H9 (cell line): ENCODE data around the gene ARMS2. TPM values are rescaled to one million over a fixed set of nuclear protein-coding genes. Genes with fewer than 3 reads are reported as not detected.

Source experiments
- DNase-seq: peaks from one replicate; pipeline ENCODE4 v3.0.0-alpha.2; 2017
- H2AFZ ChIP-seq: one replicate; pipeline ENCODE4 v1.6.1; 2013; ENCODE audit warnings: mild to moderate bottlenecking, low read length, control low read depth, moderate library complexity
- H2AK5ac ChIP-seq: 2 replicates; pipeline ENCODE4 v1.6.1; 2013; ENCODE audit warnings: low read length, control low read depth, mixed read lengths; ENCODE audit not compliant: insufficient read length
- H2BK120ac ChIP-seq: one replicate; pipeline ENCODE4 v1.6.1; 2013; ENCODE audit warnings: low read depth, mild to moderate bottlenecking, low read length, control low read depth, inconsistent platforms; ENCODE audit not compliant: poor library complexity, severe bottlenecking
- H2BK12ac ChIP-seq: 2 replicates; pipeline ENCODE4 v1.6.1; 2013; ENCODE audit warnings: low read length, control low read depth, mixed read lengths, low read depth; ENCODE audit not compliant: insufficient read length
- H2BK15ac ChIP-seq: 2 replicates; pipeline ENCODE4 v1.6.1; 2013; ENCODE audit warnings: low read depth, low read length, control low read depth
- H2BK20ac ChIP-seq: one replicate; pipeline ENCODE4 v1.6.1; 2013; ENCODE audit warnings: low read depth, mild to moderate bottlenecking, low read length, control low read depth, inconsistent platforms; ENCODE audit not compliant: poor library complexity, severe bottlenecking
- H2BK5ac ChIP-seq: 2 replicates; pipeline ENCODE4 v1.6.1; 2013; ENCODE audit warnings: low read length, control low read depth, mixed read lengths; ENCODE audit not compliant: insufficient read length
- H3K14ac ChIP-seq: 2 replicates; pipeline ENCODE4 v1.6.1; 2013; ENCODE audit warnings: low read length, control low read depth; ENCODE audit not compliant: insufficient read depth
- H3K18ac ChIP-seq: 2 replicates; pipeline ENCODE4 v1.6.1; 2013; ENCODE audit warnings: low read depth, mild to moderate bottlenecking, mixed read lengths, low read length, control low read depth; ENCODE audit not compliant: insufficient read length
- H3K23ac ChIP-seq: 2 replicates; pipeline ENCODE4 v1.6.1; 2013; ENCODE audit warnings: low read length, control low read depth, mixed read lengths, low read depth; ENCODE audit not compliant: insufficient read length
- H3K23me2 ChIP-seq: 2 replicates; pipeline ENCODE4 v1.6.1; 2013; ENCODE audit warnings: low read depth, mild to moderate bottlenecking, mixed read lengths, low read length, control low read depth; ENCODE audit not compliant: insufficient read length, poor library complexity, severe bottlenecking
- H3K27ac ChIP-seq: 2 replicates; pipeline ENCODE4 v1.5.1; 2013; ENCODE audit warnings: low read length, control low read depth, mixed read lengths, low read depth; ENCODE audit not compliant: insufficient read length
- H3K27me3 ChIP-seq: 2 replicates; pipeline ENCODE4 v1.6.1; 2013; ENCODE audit warnings: low read length, control low read depth, inconsistent platforms; ENCODE audit not compliant: insufficient read depth
- H3K4ac ChIP-seq: 2 replicates; pipeline ENCODE4 v1.6.1; 2013; ENCODE audit warnings: low read depth, mild to moderate bottlenecking, control low read depth, inconsistent platforms, low read length, moderate library complexity
- H3K4me1 ChIP-seq: 2 replicates; pipeline ENCODE4 v1.6.1; 2013; ENCODE audit warnings: low read length, control low read depth, inconsistent platforms; ENCODE audit not compliant: insufficient read depth
- H3K4me2 ChIP-seq: 2 replicates; pipeline ENCODE4 v1.6.1; 2013; ENCODE audit warnings: low read length, control low read depth, mixed read lengths; ENCODE audit not compliant: insufficient read length, insufficient read depth
- H3K56ac ChIP-seq: 2 replicates; pipeline ENCODE4 v1.6.1; 2013; ENCODE audit warnings: low read depth, mild to moderate bottlenecking, mixed read lengths, low read length, control low read depth; ENCODE audit not compliant: insufficient read length
- H3K79me1 ChIP-seq: 2 replicates; pipeline ENCODE4 v1.6.1; 2013; ENCODE audit warnings: low read depth, mild to moderate bottlenecking, moderate library complexity, low read length, control low read depth, inconsistent platforms; ENCODE audit not compliant: insufficient read depth, poor library complexity, severe bottlenecking
- H3K79me2 ChIP-seq: 2 replicates; pipeline ENCODE4 v1.6.1; 2013; ENCODE audit warnings: low read length, control low read depth, inconsistent platforms; ENCODE audit not compliant: insufficient read depth
- H3K9ac ChIP-seq: 2 replicates; pipeline ENCODE4 v1.6.1; 2013; ENCODE audit warnings: low read length, control low read depth, mixed read lengths; ENCODE audit not compliant: insufficient read length; ENCODE audit errors: extremely low read depth
- H3K9me3 ChIP-seq: one replicate; pipeline ENCODE4 v1.6.1; 2013; ENCODE audit warnings: low read depth, low read length, inconsistent platforms; ENCODE audit not compliant: control insufficient read depth
- H3T11ph ChIP-seq: one replicate; pipeline ENCODE4 v1.6.1; 2013; ENCODE audit warnings: mild to moderate bottlenecking, low read length, control low read depth, inconsistent platforms
- H4K20me1 ChIP-seq: one replicate; pipeline ENCODE4 v1.6.1; 2013; ENCODE audit not compliant: control insufficient read depth, insufficient read length, insufficient read depth
- H4K5ac ChIP-seq: 2 replicates; pipeline ENCODE4 v1.6.1; 2013; ENCODE audit warnings: low read depth, mild to moderate bottlenecking, mixed read lengths, low read length, control low read depth; ENCODE audit not compliant: insufficient read length
- H4K8ac ChIP-seq: replicated peaks from 2 replicates; pipeline ENCODE4 v1.6.1; 2013; ENCODE audit warnings: low read length, control low read depth, mixed read lengths, low read depth; ENCODE audit not compliant: insufficient read length
- H4K91ac ChIP-seq: 2 replicates; pipeline ENCODE4 v1.6.1; 2013; ENCODE audit warnings: low read depth, mild to moderate bottlenecking, moderate library complexity, mixed read lengths, low read length, control low read depth; ENCODE audit not compliant: insufficient read length
- H3K27ac Mint-ChIP-seq, 3 experiments: 2 replicates in 2 of 3; 3 replicates in 1 of 3; pipeline ENCODE4 v1.8.0; 2020 to 2021; ENCODE audit warnings: mixed read lengths in 3 of 3, mild to moderate bottlenecking in 1 of 3, moderate library complexity in 1 of 3
- H3K27me3 Mint-ChIP-seq: 2 replicates; pipeline ENCODE4 v1.8.0; 2021; ENCODE audit warnings: low read depth, mild to moderate bottlenecking, moderate library complexity, mixed read lengths
- H3K36me3 Mint-ChIP-seq, 3 experiments: 2 replicates in 2 of 3; 3 replicates in 1 of 3; pipeline ENCODE4 v1.8.0; 2020 to 2021; ENCODE audit warnings: low read depth in 3 of 3, mixed read lengths in 3 of 3; ENCODE audit not compliant: insufficient read depth in 1 of 3
- H3K4me1 Mint-ChIP-seq, 2 experiments: 2 replicates each; pipeline ENCODE4 v1.8.0; 2020; ENCODE audit warnings: mixed read lengths in 2 of 2
- H3K4me3 Mint-ChIP-seq, 2 experiments: 2 replicates in 1 of 2; 3 replicates in 1 of 2; pipeline ENCODE4 v1.8.0; 2020 to 2021; ENCODE audit warnings: mild to moderate bottlenecking in 2 of 2, mixed read lengths in 2 of 2, moderate library complexity in 1 of 2
- H3K9me3 Mint-ChIP-seq, 2 experiments: 2 replicates in 1 of 2; 3 replicates in 1 of 2; pipeline ENCODE4 v1.8.0; 2020; ENCODE audit warnings: mild to moderate bottlenecking in 2 of 2, mixed read lengths in 2 of 2, moderate library complexity in 1 of 2
- CTCF ChIP-seq: fragments of 200-600 bp; sonication (generic); conservative IDR thresholded peaks from 3 replicates; pipeline ENCODE4 v1.8.0; 2021; ENCODE audit warnings: antibody characterized with exemption, mild to moderate bottlenecking
- total RNA-seq: library from RNA; stranded (reverse); gene quantifications from 2 replicates; pipeline ENCODE4 v1.2.1, GENCODE V29; 2021

Gene ARMS2
- total RNA-seq, 1 experiment from 2014 or later = not detected

GRCh38 chr10:122413327-122413726 lies 41.1 kb upstream of the ARMS2 start:
- DNase-seq = no peak
- H2AK5ac ChIP-seq = no peak overlapping the region
- no peak overlapping the region for H4K5ac ChIP-seq
- Mint-ChIP-seq H3K4me1 (peaks cover 0 to 4% of the 10 kb centered on the region in 2 experiments; a peak in 1 of 4 replicates), H3K36me3 (peaks cover 9 to 33% (median 28%) of the 10 kb centered on the region in 3 experiments; a peak in 6 of 7 replicates), H3K4me3 (no peak overlapping the region), H3K27me3 (no peaks in the 10 kb centered on the region), H3K27ac (no peak overlapping the region), H3K9me3 (no peaks in the 10 kb centered on the region)
- no peak overlapping the region for H3K18ac ChIP-seq
- H3K4me1 ChIP-seq = no peaks in the 10 kb centered on the region
- H3K9ac ChIP-seq = no peak overlapping the region
- TF ChIP-seq CTCF = no peak
- no peak overlapping the region for H2BK120ac ChIP-seq
- no peak overlapping the region for H3K23ac ChIP-seq
- H2BK5ac ChIP-seq = no peak overlapping the region
- H3K4ac ChIP-seq = no peak overlapping the region
- no peaks in the 10 kb centered on the region for H3K9me3 ChIP-seq
- no peak overlapping the region for H3K56ac ChIP-seq
- H2BK20ac ChIP-seq = no peak overlapping the region
- H3K79me2 ChIP-seq = no peaks in the 10 kb centered on the region
- no peak overlapping the region for H2AFZ ChIP-seq
- H3K79me1 ChIP-seq = no peaks in the 10 kb centered on the region
- H3T11ph ChIP-seq = no peak overlapping the region
- no peaks in the 10 kb centered on the region for H3K23me2 ChIP-seq
- H3K27me3 ChIP-seq = no peaks in the 10 kb centered on the region
- H3K4me2 ChIP-seq = no peak overlapping the region
- no peak overlapping the region for H3K27ac ChIP-seq
- H4K91ac ChIP-seq = no peak overlapping the region
- no peak overlapping the region for H2BK12ac ChIP-seq
- H4K8ac ChIP-seq = no peak overlapping the region
- no peak overlapping the region for H2BK15ac ChIP-seq
- H4K20me1 ChIP-seq = no peaks in the 10 kb centered on the region
- no peak overlapping the region for H3K14ac ChIP-seq
